RKO (cell line): ENCODE measurements around the gene ACACA.

Source experiments
- DNase-seq: peaks from one replicate; pipeline ENCODE4 v3.0.0-alpha.2; 2016; ENCODE audit warnings: low spot score

ACACA gene

GRCh38 chr17:37066322-37067255 is 340.0 kb downstream of the ACACA start:
- DNase-seq = no peak

- no peak for DNase-seq
Measured at GRCh38 chr17:37065486-37066321, 340.9 kb downstream of the ACACA start.

DNA sequence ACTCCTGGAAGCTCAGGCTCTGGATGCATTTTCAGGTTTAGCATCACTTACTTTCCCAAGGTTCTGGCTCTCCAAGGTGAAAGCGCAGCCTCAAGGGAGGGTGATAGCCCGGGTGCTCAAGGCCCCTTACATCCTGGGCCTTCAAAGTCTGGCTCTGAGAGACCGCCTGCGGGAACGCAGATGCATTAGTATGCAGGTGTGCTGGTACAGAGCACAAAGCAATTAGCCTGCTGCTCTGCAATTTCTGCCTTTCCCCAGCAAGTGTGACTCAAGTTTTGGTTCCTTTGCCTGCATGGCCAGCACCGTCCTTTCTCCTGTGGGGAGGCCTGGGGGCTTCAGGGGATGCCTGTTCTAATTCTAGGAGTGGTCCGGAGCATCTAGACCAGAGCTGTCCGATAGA is 341.7 kb downstream of the ACACA start:
- no peak for DNase-seq

DNA sequence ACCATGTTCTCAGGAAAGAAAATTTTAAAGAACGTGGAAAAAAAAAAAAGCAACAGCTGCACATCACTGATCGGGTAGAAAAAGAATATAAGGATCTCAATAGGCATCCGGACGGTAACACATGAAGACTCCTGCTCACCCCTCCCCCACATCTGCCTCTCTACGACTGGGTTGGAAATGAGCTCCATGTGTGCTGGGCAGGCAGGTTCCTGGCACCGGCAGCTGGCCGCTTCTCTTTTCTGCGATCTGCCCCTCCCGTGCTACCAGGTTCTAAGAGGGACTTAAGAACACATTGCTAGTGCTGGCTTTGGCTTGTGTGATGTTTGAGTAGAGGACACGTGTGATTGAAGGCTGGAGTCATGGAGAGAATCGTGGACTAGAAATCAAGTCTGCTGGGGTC is 342.4 kb downstream of the ACACA start:
- DNase-seq = no peak

GRCh38 chr17:37062021-37062420 is 344.6 kb downstream of the ACACA start:
- no peak for DNase-seq

- DNase-seq = no peak
Measured at GRCh38 chr17:37060928-37061327, 345.7 kb downstream of the ACACA start.

- no peak for DNase-seq
Measured at GRCh38 chr17:37060094-37060493, 346.5 kb downstream of the ACACA start.

GRCh38 chr17:37059493-37059892 is 347.1 kb downstream of the ACACA start:
- no peak for DNase-seq

- DNase-seq = no peak
Measured at GRCh38 chr17:37056622-37057021, 350.0 kb downstream of the ACACA start.

GRCh38 chr17:37054894-37055293 is 351.7 kb downstream of the ACACA start:
- DNase-seq = no peak

DNA sequence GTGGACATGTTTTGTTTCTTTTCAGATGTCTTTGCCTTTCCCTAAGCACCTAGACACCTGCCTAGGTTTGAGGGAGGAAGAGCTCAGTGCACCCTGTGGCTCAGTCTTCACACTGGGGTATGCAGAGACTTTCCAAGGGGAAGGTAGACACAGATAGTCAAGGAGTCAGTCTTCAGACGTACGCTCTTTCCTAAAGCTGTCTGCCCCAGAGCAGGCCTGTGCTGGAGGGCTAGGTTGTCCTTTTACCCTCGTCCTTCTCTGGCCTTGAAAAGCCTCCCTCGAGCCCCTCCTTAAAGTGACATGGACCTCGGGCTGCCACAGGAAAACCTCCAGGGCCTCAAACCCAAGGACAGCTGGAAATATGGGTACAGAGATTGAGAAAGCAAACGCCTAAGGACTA is 354.2 kb downstream of the ACACA start:
- no peak for DNase-seq

DNA sequence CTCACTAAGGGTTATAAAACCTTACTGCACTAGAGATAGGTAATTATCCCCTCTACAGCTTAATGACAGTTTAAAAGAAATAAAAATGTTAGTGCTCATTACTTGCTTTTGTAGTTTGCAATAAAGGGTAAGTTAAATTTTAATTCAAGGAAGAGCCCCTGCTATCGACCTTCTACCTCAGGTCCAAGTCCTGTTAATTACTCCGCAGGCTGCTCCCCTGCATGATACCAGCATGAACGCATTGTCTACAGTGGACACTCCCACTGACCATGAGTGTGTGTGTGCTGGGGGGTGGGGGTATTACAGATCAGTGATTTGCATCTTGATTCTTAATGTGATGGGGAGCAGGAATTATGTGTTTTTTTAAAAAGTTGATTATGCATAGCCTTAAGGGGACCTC is 354.8 kb downstream of the ACACA start:
- DNase-seq = no peak

- no peak for DNase-seq
Measured at GRCh38 chr17:37051381-37051780, 355.3 kb downstream of the ACACA start.

GRCh38 chr17:37050920-37051319 is 355.7 kb downstream of the ACACA start:
- DNase-seq = no peak

DNA sequence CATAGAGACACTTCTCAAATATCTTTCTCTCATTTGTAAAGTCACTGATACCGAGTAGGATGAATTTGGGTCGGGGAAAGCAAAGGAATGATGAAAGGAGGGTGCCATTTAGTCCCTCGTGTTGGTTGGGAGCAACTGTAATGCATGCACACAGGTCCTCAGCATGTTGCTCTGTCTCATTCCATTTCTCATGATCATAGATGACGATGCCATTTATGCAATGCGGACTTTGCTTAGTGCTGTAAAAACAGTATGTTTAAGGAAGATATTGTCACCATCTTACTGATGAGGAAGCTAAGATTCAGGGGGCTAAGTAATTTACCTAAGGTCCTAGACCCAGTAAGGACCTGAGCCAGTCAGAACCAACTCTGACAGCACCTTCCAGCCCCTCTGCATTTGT is 357.8 kb downstream of the ACACA start:
- no peak for DNase-seq

DNA sequence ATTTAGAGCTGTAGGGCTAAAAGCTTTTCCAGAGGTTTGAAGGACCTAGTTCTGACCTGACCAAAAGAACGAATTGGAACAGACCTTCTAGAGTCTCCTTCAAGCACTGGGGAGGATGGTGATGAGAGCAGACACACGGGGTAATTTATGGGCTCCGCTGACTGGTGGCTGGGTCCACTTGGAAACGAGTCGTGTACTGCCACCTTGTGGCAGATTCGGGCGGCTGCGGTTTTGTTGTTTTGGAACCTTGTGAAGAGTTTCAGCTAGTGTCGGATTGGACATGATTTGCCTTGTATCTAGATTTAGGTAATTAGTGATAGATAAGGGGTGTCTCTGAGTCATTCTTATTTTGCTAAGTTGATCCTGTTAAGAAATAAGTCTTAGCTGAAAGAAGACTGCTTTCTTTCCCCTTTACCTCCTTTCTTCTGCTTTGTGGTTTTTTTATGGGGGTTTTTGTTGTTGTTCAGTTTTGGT is 359.0 kb downstream of the ACACA start:
- DNase-seq = peak; percentile 77

DNA sequence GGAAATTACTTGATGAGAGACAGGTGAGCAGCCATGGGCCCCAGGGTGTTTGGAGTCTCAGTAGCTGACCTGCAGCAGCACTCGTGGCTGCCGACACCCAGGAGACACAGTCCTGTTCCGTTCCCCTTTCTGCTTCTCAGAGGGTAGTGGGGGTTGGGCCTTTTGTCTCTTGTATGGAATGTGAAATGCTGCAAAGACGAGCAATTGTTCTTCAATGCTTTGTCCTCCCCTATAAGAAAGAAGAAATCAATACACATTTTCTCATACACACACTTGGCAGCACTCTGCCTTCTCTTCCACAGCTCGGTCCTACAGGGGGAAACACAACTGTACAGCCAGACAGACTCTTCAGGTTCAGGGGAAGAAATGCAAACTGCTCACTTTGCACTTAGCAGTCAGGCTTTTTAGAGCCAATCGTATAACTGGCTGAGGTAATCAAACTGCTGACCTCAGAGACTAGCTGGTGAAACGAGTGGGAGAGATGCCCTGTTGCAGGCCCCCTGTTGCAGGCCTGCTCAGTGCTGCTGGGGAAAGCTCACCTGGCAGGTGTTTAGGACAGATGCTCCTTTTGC is 361.2 kb downstream of the ACACA start:
- DNase-seq = no peak

DNA sequence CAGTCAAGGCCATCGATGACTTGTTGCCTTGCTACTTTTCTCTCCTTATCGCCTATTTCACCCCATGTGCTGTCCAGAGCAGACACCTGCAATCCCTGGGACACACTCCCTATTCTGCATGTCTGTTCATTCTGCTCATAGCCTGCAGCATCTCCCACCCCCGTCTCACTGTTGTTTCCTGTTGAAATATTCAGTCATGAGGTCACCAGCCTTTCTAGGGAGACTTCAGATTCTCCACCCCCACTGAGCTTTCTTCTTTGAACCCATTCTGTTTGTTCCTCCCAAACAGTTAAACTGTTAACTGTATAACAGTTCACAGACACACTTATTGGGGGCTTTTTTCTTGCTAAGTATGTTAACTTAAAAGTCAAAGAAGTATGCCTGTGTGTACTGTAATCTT is 363.4 kb downstream of the ACACA start:
- DNase-seq = no peak

- DNase-seq = no peak
Measured at GRCh38 chr17:37041932-37042331, 364.7 kb downstream of the ACACA start.

- no peak for DNase-seq
Measured at GRCh38 chr17:37039269-37039668, 367.4 kb downstream of the ACACA start.

DNA sequence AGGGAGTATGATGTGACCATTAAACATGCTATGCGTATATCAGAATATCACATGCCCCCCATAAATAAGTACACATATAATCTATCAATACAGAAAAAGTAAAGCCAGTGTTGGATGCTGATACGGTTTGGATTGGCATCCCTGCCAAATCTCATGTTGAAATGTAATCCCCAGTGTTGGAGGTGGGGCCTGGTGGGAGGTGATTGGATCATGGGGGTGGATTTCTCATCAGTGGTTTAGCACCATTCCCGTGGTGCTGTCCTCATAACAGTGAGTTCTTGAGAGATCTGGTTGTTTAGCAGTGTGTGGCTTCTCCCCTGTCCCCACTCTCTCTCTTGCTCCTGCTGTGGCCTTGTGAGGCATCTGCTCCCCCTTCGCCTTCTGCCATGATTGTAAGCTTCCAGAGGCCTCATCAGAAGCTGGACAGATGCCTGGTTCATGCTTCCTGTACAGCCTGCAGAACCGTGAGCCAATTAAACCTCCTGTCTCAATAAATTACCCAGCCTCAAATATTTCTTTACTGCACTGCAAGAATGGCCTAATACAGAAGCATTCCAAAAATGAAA is 369.0 kb downstream of the ACACA start:
- no peak for DNase-seq
